HG02759 (cell line): Measurements from ENCODE around the gene LIPA.
"Not testable (repeated sequence)": the region's sequence is repeated elsewhere in the genome, so short reads cannot be mapped to it uniquely, and the experiment has no call there.

Experiments used
- ATAC-seq: cut with Tn5 transposase; IDR thresholded peaks from one replicate; pipeline ENCODE4 v1.9.1; 2021; ENCODE audit warnings: mild to moderate bottlenecking, moderate library complexity; ENCODE audit not compliant: unreplicated experiment

LIPA gene

DNA sequence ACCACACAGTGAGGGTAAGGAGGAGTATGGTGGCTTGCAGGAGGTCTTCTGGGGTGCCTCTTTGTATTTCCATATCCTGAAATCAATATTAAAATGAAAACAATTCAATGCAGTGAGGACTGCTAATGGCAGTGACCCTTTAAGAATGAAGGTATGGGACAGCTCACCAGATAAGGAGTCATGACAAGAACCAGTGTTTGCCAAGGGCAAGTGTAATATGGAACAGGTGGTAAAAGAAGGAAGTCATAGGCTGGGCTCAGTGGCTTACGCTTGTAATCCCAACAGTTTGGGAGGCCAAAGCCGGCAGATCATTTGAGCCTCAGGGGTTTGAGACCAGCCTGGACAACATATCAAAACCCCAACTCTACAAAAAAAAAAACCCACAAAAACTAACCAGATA, 20.0 kb upstream of the LIPA start:
- no peak for ATAC-seq

DNA sequence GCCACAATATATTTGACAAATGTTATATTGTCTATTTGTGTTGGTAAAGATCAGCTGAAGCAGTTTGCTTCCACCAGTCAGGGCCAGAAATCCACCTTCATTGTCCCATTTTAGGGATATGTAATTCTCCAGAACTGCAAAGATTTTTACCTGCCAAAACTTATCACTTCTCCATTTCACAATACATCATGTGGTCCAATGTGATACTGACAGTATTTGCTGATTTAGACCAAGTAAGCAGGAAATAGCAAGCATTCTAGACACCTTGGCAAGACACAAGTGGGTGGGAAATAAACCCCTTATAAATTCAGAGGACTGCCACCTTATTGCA, 18.5 kb upstream of the LIPA start:
- no peak for ATAC-seq

DNA sequence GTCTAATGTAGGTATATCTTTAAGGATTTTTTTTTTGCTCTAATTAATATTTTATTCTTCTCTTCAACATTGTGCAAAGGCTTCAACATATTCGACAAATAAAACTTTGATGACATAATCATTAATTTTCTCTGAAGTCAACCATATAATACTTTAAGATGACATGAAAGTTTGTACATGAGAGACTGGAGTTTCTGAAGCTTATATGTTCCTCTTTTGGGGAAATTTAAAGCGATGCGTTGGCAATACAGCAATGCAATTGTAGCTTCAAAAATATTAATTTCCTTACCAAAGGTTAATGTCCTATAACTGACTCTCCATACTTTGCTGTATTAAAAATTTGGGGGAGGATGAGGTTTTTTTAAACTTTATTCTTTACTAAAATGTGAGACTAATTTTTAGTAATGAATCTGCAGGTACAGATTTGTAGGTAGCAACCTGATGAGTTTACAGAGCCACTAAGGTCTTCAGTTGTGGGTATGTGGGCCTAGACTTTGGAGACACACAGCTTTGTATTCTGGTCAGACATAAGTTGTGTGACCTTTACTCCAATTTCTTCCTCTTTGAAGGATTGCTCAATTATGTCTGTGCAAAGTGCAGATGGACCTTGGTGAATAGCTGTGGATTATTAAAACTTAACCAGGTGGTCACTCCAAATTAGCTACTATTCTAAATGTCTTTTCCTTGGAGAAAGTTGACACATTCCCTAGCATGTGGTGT, 18.0 kb upstream of the LIPA start:
- ATAC-seq = no peak

DNA sequence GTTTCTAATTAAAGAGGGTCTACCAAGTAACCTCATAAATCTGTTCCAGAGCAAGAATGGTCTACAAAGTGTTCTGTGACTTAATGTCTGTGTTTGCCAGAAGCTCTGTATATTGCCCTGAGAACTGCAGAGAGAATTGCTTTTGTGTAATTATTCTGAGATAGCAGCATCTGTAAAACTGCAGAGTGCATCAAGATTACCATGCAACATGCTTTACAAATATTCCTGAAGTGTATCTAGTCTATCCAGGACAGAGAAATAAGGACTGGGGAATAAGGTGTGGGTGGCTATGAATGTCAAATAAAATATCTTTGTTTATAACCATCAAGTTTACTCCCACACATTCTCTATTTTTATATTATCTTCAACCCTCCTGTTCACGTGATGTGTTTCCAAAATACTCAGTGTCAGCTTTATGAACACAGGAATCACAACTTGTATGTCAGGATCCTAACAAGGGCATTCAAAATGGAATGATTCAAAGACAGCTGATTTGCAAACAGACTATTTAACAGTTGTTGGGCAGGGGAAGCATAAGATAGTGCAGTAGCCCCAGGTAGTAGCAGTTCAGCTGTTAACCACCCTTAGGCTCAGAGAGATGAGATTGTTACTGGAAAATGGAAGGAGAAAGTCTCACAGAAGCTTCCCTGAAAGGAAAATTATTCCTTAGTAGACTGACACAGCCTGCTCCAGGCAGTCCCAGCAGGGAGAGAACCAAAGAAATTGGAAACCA, 15.3 kb upstream of the LIPA start:
- no peak for ATAC-seq

DNA sequence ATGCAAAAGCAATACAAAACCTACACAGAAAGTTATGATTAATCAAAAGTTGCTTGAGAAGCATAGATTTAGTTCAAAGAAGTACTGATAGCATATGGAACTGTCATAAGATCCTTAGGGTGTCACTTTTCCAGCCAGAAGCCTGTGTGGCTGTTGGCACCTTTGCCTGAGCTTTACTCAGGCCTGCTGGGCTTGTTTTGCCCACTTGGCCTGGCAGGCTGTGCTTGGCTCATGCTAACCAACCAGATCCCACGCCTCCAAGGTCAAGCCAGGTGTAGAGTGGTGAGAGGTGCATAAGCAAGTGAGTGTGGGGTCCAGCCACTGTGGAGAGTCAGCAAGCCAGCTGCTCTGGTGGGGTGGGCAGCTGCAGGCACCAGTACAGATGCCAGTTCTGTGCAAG, 12.0 kb upstream of the LIPA start:
- ATAC-seq = no peak

DNA sequence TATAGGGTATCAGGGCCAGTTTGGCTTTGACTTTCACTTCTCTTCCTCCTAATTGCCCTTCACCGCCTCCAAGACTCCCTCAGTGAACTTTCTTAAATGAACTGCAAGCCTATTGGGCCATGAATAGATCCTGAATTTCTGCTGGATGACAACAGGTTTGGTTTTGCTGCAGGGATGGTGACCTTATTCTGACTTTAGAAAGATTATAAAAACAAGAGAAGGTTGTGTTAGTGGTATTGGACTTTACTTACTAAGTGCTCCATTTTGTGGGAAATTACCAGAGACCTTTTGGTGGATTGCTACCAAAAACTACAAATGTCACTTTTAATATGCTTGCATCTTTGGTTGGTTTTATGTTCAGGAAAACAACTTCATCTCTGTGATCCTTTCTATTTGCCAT, 11.5 kb upstream of the LIPA start:
- no peak for ATAC-seq

DNA sequence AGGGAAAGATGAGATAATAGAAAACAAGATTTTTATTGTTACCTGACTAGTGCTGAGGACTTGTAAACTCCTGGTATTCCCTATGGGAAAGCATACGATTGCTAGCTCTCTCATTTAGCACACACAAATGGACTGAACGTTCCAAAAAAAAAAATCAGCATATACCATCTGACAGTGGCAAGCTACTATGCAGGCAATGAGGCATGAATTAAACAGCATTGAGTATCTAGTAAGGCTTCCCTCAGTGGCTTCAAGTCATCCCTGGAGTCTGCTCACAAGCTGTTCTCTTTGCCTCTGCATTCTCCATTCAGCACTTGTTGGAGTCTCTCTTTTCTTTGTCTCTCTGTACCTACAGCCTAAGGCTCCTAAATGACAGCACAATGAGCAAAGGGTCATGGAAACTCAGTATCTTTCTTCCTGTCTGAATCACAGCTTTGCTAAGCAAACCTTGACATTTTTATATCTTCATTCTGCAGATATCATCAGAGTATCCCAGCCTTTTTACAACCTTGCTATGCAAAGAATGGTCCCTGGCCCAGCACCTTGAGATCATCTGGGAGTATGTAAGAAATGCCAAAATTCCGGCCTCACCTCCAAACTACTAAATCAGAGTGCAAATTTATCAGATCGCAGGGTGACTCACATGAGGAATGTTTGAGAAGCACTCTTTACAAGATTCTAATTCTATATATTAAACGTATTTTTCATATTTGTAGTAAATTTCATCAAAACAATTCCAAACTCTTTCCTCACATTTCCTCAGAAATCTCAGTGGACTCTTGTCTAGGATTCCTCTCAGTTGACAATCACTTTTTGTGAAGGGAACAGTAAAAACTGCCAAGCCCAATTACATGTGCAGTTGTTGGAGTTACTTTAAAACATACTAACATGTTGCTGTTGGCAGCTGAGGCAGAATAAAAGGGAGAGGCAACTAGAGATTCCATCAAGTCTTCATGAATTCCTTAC, 10.8 kb upstream of the LIPA start:
- ATAC-seq = no peak

DNA sequence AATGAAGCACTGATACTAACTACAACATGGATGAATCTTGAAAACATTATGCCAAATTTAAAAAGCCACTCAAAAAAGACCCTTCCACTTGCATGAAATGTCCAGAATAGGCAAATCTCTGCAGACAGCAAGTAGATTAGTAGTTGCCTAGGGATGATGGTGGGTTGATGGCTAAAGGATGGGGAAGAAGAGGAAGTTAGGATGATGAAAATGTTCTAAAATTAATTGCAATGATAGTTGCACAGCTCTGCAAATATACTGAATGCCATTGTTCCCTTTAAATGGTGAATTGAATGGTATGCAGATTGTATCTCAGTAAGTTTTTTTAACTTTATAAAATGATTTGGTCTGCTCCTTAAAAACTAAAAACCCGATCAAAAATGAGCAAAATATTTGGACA, 7.3 kb upstream of the LIPA start:
- no peak for ATAC-seq

DNA sequence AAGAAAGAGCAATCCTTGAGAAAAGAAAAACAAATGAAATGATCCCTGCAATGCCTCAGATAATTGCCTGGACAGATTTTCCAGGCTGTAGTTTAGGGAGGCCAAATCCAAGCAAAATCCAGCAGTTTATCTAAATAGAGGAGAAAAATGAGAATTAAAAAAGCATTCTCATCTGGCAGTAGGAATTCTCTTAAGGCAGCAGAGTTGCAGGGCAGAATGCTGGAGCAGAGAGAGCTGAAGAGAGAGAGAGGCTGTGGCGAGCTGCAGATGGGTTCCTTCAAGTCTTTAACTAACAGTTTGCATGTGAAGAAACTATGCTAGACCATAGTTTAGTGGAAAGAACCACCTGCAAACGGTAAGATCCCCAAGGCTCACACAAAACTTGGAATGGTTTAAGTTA, 6.0 kb upstream of the LIPA start:
- ATAC-seq = no peak

DNA sequence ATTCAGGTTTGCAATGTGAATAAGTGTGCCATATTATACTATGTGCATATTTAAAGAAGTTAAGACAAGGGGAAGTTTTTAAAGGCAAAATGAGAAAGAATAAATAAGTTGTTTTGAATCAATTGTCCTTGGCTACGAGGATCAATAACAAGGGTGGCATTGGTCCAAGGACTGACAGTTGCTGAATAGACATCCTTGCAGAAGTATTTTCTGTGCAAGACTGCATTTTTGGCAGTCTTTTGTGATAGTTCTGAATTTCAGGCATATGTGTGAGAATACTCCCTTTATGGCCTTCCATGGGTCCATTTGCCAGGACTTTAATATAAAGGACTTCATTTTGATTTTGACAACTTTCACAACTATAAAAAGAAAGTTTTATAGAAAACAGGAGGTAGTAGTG, 5.4 kb upstream of the LIPA start:
- no peak for ATAC-seq

DNA sequence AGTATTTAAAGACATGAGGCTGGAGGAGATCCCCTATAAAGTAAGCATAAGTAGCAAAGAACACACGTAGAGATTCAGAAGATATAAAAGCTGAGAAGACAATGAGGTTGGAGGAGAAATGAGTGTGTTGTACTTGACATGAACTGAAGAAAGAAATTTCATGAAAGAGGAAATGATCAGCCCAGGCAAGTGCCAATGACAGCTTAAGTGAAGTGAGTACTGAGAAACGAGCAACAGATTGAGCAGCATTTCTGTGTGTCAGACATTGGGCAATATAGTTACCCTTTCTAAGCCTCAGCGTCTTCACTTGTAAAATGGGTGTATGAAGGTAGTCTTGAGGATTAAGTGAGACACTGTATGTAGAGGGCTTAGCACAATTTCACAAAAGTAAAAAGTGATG, 4.8 kb upstream of the LIPA start:
- no peak for ATAC-seq

DNA sequence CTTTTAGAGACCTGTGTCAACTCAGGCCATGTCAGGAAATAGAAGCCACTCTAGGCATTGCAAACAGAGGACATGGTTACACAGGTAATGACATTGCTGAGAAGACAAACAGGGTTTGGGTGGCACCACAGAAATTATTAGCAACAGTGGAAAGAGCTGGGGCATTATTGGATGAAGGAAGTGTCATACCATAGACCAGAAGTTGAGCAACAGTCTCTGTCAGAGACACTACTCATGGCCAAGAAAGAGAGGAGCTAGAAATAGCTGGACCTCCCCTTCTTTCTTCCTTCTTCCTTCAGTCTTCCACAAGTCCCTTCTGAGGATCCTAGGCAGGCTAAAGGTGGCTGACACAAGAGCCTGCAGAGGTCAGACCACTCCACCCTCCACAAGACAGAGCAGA, 4.2 kb upstream of the LIPA start:
- no peak for ATAC-seq

DNA sequence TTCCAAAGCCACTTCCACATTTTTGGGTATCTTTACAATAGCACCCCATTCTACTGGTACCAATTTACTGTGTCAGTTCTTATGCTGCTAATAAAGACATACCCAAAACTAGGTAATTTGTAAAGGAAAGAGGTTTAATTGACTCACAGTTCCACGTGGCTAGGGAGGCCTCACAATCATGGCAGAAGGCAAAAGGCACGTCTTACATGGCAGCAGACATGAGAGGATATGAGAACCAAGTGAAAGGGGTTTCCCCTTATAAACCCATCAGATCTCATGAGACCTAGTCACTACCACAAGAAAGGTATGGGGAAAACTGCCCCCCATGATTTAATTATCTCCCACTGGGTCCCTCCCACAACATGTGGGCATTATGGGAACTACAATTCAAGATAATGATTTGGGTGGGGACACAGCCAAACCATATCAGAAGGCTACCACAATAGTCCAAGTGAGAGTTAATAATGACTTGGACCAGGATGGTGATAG, 3.6 kb upstream of the LIPA start:
- not testable (repeated sequence) for ATAC-seq

DNA sequence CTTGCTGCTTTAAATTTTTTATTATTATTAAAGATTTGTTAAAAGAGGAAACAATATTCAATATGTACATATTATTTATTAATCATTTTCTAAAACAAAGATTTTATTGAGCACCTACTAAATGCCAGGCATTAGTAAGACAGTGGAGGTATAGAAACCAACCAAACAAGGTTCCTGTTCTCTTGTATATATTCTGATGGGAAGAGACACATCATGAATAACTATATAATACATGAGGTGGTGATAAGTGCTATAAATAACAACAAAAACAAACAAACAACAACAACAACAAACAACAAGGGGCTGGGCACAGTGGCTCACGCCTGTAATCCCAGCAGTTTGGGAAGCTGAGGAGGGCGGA, 630 bp upstream of the LIPA start:
- no peak for ATAC-seq

DNA sequence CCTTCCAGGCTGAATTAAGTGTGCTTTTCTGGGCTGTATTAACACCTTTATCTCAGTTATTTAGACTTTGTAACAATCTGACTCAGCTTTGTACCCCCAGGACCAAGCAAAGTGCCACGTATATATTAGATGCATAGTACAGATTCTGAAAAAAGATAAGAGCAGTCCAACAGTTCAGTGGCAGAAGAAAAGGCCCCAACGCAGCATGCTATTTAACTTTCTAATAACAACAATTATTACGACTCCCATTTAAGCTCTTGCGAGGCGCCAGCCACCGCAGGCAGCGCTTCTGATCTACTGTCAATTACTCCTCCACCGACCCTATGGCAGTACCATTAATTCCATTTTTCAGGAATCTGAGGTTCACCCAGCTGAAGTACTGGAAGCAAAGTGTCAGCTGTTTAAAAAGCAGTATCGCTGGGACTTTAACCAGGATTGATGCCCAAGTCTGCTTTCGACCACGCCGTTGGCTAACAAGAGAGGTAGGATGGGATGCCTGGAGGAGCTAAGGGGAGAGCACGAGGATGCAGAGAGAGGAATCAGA, 638 bp downstream of the LIPA start:
- ATAC-seq = peak; percentile 0

DNA sequence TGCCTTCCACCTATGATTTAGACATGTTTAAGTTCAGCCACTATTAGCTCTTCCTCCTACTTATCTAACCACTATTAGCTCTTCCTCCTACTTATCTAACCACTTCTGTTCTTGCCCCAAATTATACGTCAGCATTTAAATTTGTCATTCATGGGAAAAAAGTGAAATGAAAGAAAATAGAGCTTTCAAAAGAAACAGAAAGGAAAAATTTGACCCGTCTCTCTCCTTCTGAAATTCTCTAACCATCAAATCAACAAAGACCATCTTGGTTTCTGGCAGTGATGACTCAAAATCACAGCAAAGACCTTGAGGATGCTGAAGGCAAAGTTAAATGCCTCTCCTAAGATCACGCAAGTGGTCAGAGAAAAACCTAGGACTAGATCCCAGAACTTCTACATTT, 2.6 kb downstream of the LIPA start:
- ATAC-seq = no peak

DNA sequence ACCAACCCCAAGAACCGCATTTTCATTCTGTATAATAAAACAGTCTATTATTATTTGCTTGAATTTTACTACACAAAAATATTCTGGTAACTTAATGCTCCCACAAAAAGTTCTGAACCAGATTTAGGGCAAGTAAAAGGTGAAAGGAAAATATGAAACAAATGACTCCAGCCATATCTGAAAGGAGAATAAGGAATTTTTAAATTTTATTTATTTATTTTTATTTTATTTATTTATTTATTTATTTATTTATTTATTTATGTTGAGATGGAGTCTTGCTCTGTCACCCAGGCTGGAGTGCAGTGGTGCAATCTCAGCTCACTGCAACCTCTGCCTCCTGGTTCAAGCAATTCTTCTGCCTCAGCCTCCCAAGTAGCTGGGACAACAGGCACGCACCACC, 4.0 kb downstream of the LIPA start:
- not testable (repeated sequence) for ATAC-seq

DNA sequence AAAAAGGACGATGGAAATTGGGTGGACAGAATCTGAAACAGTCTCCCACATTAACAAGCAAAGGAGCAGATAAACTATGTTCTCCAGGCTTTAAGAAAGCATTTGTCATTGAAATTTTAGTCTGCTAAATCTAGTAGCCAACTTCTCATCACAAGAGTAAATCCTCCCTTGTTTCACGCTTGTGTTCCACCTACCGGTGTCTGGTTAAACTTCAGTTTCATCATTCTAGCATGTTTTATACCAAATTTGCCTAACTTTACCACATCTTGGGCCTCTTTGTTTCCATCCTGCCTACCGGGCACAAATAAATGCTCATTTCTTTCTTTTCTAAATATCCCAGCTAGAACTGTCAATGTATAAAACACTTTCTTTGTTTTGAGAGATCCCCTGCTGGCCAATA, 5.8 kb downstream of the LIPA start:
- no peak for ATAC-seq

DNA sequence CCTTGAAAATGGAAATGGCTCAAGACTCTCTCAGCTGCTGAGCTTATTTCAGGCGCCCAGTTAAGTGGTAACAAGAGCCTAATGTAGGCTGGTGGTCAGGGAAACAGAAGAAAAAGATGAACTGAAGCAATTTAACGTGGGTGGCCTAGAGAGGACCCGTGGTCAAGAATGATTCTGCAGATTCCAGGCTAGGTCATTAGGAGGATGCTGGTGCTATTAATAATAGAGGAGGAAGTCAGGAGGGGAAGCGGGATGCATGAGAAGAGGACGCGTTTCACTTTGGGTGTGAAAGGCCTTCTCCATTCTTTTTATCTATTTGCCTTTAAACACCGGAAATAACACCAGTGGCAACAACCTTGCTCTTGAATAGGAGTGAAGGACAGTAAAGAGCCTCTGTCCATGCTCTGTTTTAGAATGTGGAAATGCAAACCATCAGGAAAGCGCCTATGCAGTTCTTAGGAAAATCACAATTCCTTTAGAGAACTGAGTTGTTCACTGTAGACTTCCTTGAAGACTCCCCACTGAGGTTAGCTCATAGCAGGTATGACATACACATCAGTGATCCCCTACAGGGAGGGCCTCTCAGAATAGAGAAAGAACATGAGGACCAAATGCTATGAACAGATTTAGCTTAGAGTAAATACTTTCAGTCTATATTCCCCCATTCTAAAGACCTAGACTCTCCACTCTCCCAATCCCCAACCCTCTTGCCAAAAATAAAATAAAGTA, 8.6 kb downstream of the LIPA start:
- ATAC-seq = peak; percentile 37

DNA sequence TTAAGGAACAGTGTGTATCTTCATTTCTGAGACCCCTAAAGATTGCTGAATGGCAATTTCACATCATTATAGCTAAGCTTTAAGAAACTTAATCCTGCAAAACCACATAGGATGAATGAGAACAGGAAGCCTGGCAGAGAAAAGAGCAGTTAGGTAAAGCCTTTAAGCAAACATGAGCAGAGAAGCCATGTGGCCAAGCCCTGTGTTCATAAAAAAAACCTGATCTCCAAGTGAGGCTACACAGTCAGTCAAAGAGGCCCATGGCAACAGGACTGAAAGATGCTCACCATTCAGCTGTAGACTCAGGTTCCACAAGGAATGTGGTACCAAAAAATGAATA, 9.3 kb downstream of the LIPA start:
- ATAC-seq = no peak
